Spleen (tissue), 11 donors: ENCODE data around the gene DIO3. TPM values are rescaled to one million over a fixed set of nuclear protein-coding genes. Genes with fewer than 3 reads are reported as not detected.
"Not testable (repeated sequence)": the region's sequence is repeated elsewhere in the genome, so short reads cannot be mapped to it uniquely, and the experiment has no call there.

Experiments used
- DNase-seq: peaks from one replicate; pipeline ENCODE4 v3.0.0-alpha.2; 2020
- H3K27ac ChIP-seq, 8 donors: fragments of 200-600 bp; sonication (generic) in 7 of 8; 1 replicate in 4 of 8; 2 replicates in 4 of 8; pipeline versions ENCODE4 v1.5.0 to v1.8.0; 2016 to 2021; ENCODE audit warnings: inconsistent platforms in 4 of 8, mild to moderate bottlenecking in 4 of 8, moderate library complexity in 1 of 8
- H3K27me3 ChIP-seq, 7 donors: fragments of 200-600 bp; sonication (generic) in 6 of 7; replicated peaks in 1 of 7; 1 replicate in 4 of 7; 2 replicates in 3 of 7; pipeline versions ENCODE4 v1.5.0 to v1.8.0; 2016 to 2021; ENCODE audit warnings: inconsistent platforms in 3 of 7, mild to moderate bottlenecking in 1 of 7
- H3K36me3 ChIP-seq, 6 donors: fragments of 200-600 bp; sonication (generic) in 5 of 6; 1 replicate in 4 of 6; 2 replicates in 2 of 6; pipeline versions ENCODE4 v1.5.0 to v1.8.0; 2016 to 2021; ENCODE audit warnings: inconsistent platforms in 2 of 6
- H3K4me1 ChIP-seq, 6 donors: fragments of 200-600 bp; sonication (generic) in 5 of 6; 1 replicate in 3 of 6; 2 replicates in 3 of 6; pipeline versions ENCODE4 v1.5.0 to v1.8.0; 2016 to 2021; ENCODE audit warnings: inconsistent platforms in 3 of 6
- H3K4me3 ChIP-seq, 8 donors: fragments of 200-600 bp; sonication (generic) in 7 of 8; 1 replicate in 4 of 8; 2 replicates in 4 of 8; pipeline versions ENCODE4 v1.5.0 to v1.8.0; 2016 to 2021; ENCODE audit warnings: inconsistent platforms in 4 of 8, mild to moderate bottlenecking in 4 of 8, moderate library complexity in 2 of 8
- H3K9me3 ChIP-seq, 8 donors: fragments of 200-600 bp; sonication (generic) in 7 of 8; 1 replicate in 4 of 8; 2 replicates in 4 of 8; pipeline versions ENCODE4 v1.5.0 to v1.8.0; 2016 to 2021; ENCODE audit warnings: inconsistent platforms in 4 of 8
- CTCF ChIP-seq, 11 experiments: fragments of 200-600 bp in 7 of 11; fragments of 450-650 bp in 4 of 11; sonication (generic) in 4 of 11; IDR thresholded peaks in 8 of 11; conservative IDR thresholded peaks in 3 of 11; 1 replicate in 7 of 11; 2 replicates in 4 of 11; pipeline versions ENCODE4 v1.4.0 to v1.8.0; 2016 to 2021; ENCODE audit warnings: antibody characterized with exemption in 11 of 11, inconsistent platforms in 4 of 11, mild to moderate bottlenecking in 1 of 11
- POLR2A ChIP-seq, 3 donors: fragments of 450-650 bp; IDR thresholded peaks; one replicate each; pipeline ENCODE4 v1.5.1; 2017; ENCODE audit warnings: antibody characterized with exemption in 3 of 3, mild to moderate bottlenecking in 1 of 3
- POLR2AphosphoS5 ChIP-seq, 3 donors: sonication (generic); formaldehyde crosslinking; IDR thresholded peaks; one replicate each; pipeline ENCODE4 v1.5.1; 2017; ENCODE audit warnings: antibody characterized with exemption in 3 of 3
- WGBS, 5 donors: extraction: QIAGEN DNeasy Blood & Tissue Kit in 3 of 5; methylation state at CpG; one replicate each; pipeline versions ENCODE4 v1.1.5 to v1.1.7; 2013 to 2018; 5-methylcytosine and 5-hydroxymethylcytosine counted together
- intact Hi-C: fragments of 100-400 bp; cut with DNase I; formaldehyde crosslinking; loops from one replicate; pipeline ENCODE4 v1.15.0; 2023; ENCODE audit warnings: low total_unique reads
- polyA plus RNA-seq, 3 donors: library from polyadenylated mRNA; stranded (reverse); fragments of 200-250 nt; gene quantifications; one replicate each; pipeline ENCODE4 v1.2.1, GENCODE V29; 2013
- total RNA-seq, 7 donors: library from RNA; depleted of rRNA in 3 of 7; stranded (reverse); fragments of >200 nt in 3 of 7; fragmentation: NEBNext Ultra II Directional in 4 of 7; extraction: Animal tissue kit (Norgen Biotek cat#: 25700) in 4 of 7; gene quantifications; one replicate each; pipeline versions ENCODE4 v1.1.0 to v1.2.1, GENCODE V29; 2016 to 2021
- donor health status: healthy with polysubstance abuse.
- donor health status: DM: no; HTN: no; CAD: no; lungs with moderate emphysema.
- donor health status: DM: no; HTN: no; CAD: no.
- donor health status: Bipolar disorder and iron deficiency.
- donor health status: healthy.
- donor health status: DM: no; HTN: no; CAD: no.
- donor health status: DM: yes; HTN: yes; CAD: no.

The DIO3 gene
- total and polyA plus RNA-seq, 10 donors: 0.04 to 1.3 (median 0.37) TPM; not detected in 2

- intact Hi-C loops: no loop called here
- Histone ChIP-seq H3K36me3 (no peaks in the 10 kb centered on the region), H3K27ac (no peak overlapping the region), H3K9me3 (peaks cover 0 to 14% (median under 1%) of the 10 kb centered on the region in 8 donors), H3K4me3 (no peak overlapping the region), H3K27me3 (peaks cover 9 to 67% (median 45%) of the 10 kb centered on the region in 7 donors), H3K4me1 (peaks cover 0 to 29% (median 16%) of the 10 kb centered on the region in 6 donors)
- TF ChIP-seq POLR2AphosphoS5 (IDR thresholded peaks at IDR 0.05) (no peak), POLR2A (IDR thresholded peaks at IDR 0.05) (no peak), CTCF (IDR thresholded peaks at IDR 0.05 in 8 of 11, conservative IDR thresholded peaks at IDR 0.05 in 3 of 11) (no peak)
- 76 to 89% (median 87%) methylated on average over 5 of the region's 5 CpGs for WGBS, 5 donors
- DNase-seq: no peak
Measured at GRCh38 chr14:101567252-101567651, 6.0 kb downstream of the DIO3 start.

- peak; percentile 38 for DNase-seq
- 78 to 94% (median 83%) methylated on average over 5 of the region's 5 CpGs for WGBS, 5 donors
- no peak overlapping the region for H3K4me3 ChIP-seq
- intact Hi-C loops: no loop called here
- TF ChIP-seq CTCF (IDR thresholded peaks at IDR 0.05 in 8 of 11, conservative IDR thresholded peaks at IDR 0.05 in 3 of 11) (no peak), POLR2A (IDR thresholded peaks at IDR 0.05) (no peak), POLR2AphosphoS5 (IDR thresholded peaks at IDR 0.05) (no peak)
- H3K4me1 ChIP-seq: no peaks in the 10 kb centered on the region
- H3K27me3 ChIP-seq: peaks cover 0 to 39% (median 9%) of the 10 kb centered on the region in 7 donors
- H3K36me3 ChIP-seq: no peaks in the 10 kb centered on the region
- no peak overlapping the region for H3K27ac ChIP-seq
- no peaks in the 10 kb centered on the region for H3K9me3 ChIP-seq
Measured at GRCh38 chr14:101571004-101571403, 9.7 kb downstream of the DIO3 start.

- WGBS, 5 donors: 90 to 93% (median 91%) methylated on average over 2 to 6 of the region's 6 CpGs
- H3K4me1 ChIP-seq, H3K9me3 ChIP-seq, H3K27ac ChIP-seq, H3K4me3 ChIP-seq, H3K36me3 ChIP-seq, intact Hi-C loops: not testable (repeated sequence)
- peaks cover 0 to 24% (median 0%) of the 10 kb centered on the region in 7 donors for H3K27me3 ChIP-seq
- DNase-seq: peak; percentile 32
Measured at GRCh38 chr14:101572526-101572925, 11.2 kb downstream of the DIO3 start.

DNA sequence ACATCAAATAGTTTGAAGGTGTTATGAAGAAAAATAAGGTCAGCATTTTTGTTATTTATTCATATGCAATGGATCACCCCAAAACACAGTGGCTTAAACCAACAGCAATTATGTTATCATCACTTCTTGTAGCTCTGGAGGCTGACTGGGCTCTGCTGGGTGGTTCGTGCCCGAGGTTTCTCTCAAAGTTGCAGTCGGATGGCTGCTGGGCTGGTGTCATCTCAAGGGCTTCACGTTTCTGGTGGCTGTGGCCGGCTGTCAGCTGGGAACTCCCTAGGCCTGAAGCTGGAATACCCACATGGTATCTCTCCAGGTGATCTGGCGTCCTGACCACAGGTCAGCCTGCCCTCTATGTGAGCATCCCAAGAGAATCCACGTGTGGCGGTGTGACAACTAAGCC lies 12.0 kb downstream of the DIO3 start:
- WGBS, 5 donors: 80 to 91% (median 87%) methylated on average over 7 to 8 of the region's 8 CpGs
- no peaks in the 10 kb centered on the region for H3K9me3 ChIP-seq
- intact Hi-C loops: no loop called here
- H3K4me1 ChIP-seq: peaks cover 0 to 2% (median 0%) of the 10 kb centered on the region in 6 donors
- TF ChIP-seq CTCF (IDR thresholded peaks at IDR 0.05 in 8 of 11, conservative IDR thresholded peaks at IDR 0.05 in 3 of 11): no peak
- no peak for TF ChIP-seq POLR2AphosphoS5 (IDR thresholded peaks at IDR 0.05)
- no peak for TF ChIP-seq POLR2A (IDR thresholded peaks at IDR 0.05)
- no peaks in the 10 kb centered on the region for H3K36me3 ChIP-seq
- no peak overlapping the region for H3K4me3 ChIP-seq
- peak; percentile 20 for DNase-seq
- peaks cover 0 to 19% (median 0%) of the 10 kb centered on the region in 7 donors for H3K27me3 ChIP-seq
- no peak overlapping the region for H3K27ac ChIP-seq

DNA sequence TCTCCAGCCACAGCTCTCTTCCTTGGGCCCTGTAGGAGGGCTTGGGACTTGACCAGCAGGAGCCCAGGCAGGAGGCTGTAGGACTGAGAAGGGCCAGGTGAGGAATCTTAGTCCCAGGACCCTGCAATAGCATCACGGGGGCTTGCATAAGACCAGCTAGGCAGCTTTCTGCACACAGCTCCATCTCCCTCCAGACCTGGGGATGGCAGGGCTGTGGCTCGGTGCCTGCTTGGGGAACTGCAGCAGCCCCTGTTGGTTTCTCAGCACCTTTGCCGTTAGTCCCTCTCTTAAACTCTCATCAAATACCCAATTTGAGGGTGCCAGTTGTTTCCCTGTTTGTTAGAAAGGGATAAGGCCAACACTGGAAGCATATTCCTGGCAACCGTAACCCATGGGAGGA lies 14.3 kb downstream of the DIO3 start:
- TF ChIP-seq POLR2A (IDR thresholded peaks at IDR 0.05) (no peak), CTCF (IDR thresholded peaks at IDR 0.05 in 8 of 11, conservative IDR thresholded peaks at IDR 0.05 in 3 of 11) (no peak), POLR2AphosphoS5 (IDR thresholded peaks at IDR 0.05) (no peak)
- peaks cover 0 to 18% (median 0%) of the 10 kb centered on the region in 7 donors for H3K27me3 ChIP-seq
- WGBS, 5 donors: 73 to 91% (median 82%) methylated on average over 4 of the region's 4 CpGs
- H3K4me1 ChIP-seq: peaks cover 0 to 16% (median 9%) of the 10 kb centered on the region in 6 donors
- H3K36me3 ChIP-seq: no peaks in the 10 kb centered on the region
- no peaks in the 10 kb centered on the region for H3K9me3 ChIP-seq
- DNase-seq: peak; percentile 45
- no peak overlapping the region for H3K4me3 ChIP-seq
- no peak overlapping the region for H3K27ac ChIP-seq
- intact Hi-C loops: no loop called here
